Left lung (tissue), 14 donors: ENCODE measurements around the gene SIX4. TPM values are rescaled to one million over a fixed set of nuclear protein-coding genes. Genes with fewer than 3 reads are reported as not detected.

ENCODE experiments used
- ATAC-seq: fragments of 200-7000 bp; cut with Tn5 transposase; one replicate; pipeline ENCODE4 v1.9.1; 2020; ENCODE audit warnings: moderate library complexity
- DNase-seq, 4 donors: peaks; one replicate each; pipeline ENCODE4 v3.0.0-alpha.2; 2013 to 2020
- H3K27ac ChIP-seq, 2 donors: fragments of 200-600 bp; sonication (generic) in 1 of 2; one replicate each; pipeline versions ENCODE4 v1.5.0 to v1.8.0; 2020 to 2021
- H3K27me3 ChIP-seq, 2 donors: fragments of 200-600 bp; sonication (generic) in 1 of 2; one replicate each; pipeline versions ENCODE4 v1.5.0 to v1.8.0; 2020 to 2021
- H3K36me3 ChIP-seq, 2 donors: fragments of 200-600 bp; sonication (generic) in 1 of 2; one replicate each; pipeline versions ENCODE4 v1.5.0 to v1.8.0; 2020 to 2021
- H3K4me1 ChIP-seq, 2 donors: fragments of 200-600 bp; one replicate each; pipeline ENCODE4 v1.8.0; 2021
- H3K4me3 ChIP-seq, 2 donors: fragments of 200-600 bp; sonication (generic) in 1 of 2; one replicate each; pipeline versions ENCODE4 v1.5.0 to v1.8.0; 2020 to 2021; ENCODE audit warnings: mild to moderate bottlenecking in 1 of 2
- H3K9me3 ChIP-seq, 2 donors: fragments of 200-600 bp; sonication (generic) in 1 of 2; one replicate each; pipeline versions ENCODE4 v1.5.0 to v1.8.0; 2020 to 2021
- CTCF ChIP-seq, 2 donors: fragments of 200-600 bp; sonication (generic) in 1 of 2; IDR thresholded peaks; one replicate each; pipeline versions ENCODE4 v1.5.0 to v1.8.0; 2021; ENCODE audit warnings: antibody characterized with exemption in 2 of 2
- intact Hi-C, 2 donors: fragments of 100-400 bp; cut with DNase I; formaldehyde crosslinking; loops; one replicate each; pipeline versions ENCODE4 v1.11.2 to v1.14.2; 2022
- long read RNA-seq, 12 donors: library from polyadenylated mRNA in 2 of 12; unstranded in 2 of 12; transcript quantifications; one replicate each; pipeline ENCODE4 v2.0.0 and lab custom pipeline, GENCODE V29; 2019 to 2026
- polyA plus RNA-seq, 6 donors: library from polyadenylated mRNA; unstranded; fragments of 120-200 nt; gene quantifications; one replicate each; pipeline ENCODE4 v1.2.1, GENCODE V29; 2013; ENCODE audit not compliant: insufficient read length in 6 of 6
- total RNA-seq, 2 donors: library from RNA; stranded (reverse); fragmentation: NEBNext Ultra II Directional; extraction: Animal tissue kit (Norgen Biotek cat#: 25700); gene quantifications; one replicate each; pipeline ENCODE4 v1.2.1, GENCODE V29; 2021
- donor health status: DM: no; HTN: yes; CAD: no.
- donor health status: DM: no; HTN: no; CAD: no.

The SIX4 gene
- total RNA-seq (1 to 10 TPM; 1.9 to 3.6 TPM), polyA plus RNA-seq (1 to 10 TPM; 4.2 to 7.9 (median 5.4) TPM)
- long read RNA-seq, donor 1, partial matches to known transcripts: 67 of 68 reads
- long read RNA-seq, donor 1, other reads (novel, unspliced or antisense): 0 of 68 reads
- long read RNA-seq, donor 2, full-length matches to known transcripts: 4 of 4 reads
- long read RNA-seq, donor 2, partial matches to known transcripts: 0 of 4 reads
- long read RNA-seq, donor 2, other reads (novel, unspliced or antisense): 0 of 4 reads
- long read RNA-seq, donor 3: 0 reads
- long read RNA-seq, donor 4: 0 reads
- long read RNA-seq, donor 5, partial matches to known transcripts: 54 of 56 reads
- long read RNA-seq, donor 5, other reads (novel, unspliced or antisense): 0 of 56 reads
- long read RNA-seq, donor 6, partial matches to known transcripts: 66 of 84 reads
- long read RNA-seq, donor 6, other reads (novel, unspliced or antisense): 18 of 84 reads
- long read RNA-seq, donor 7, partial matches to known transcripts: 37 of 56 reads
- long read RNA-seq, donor 7, other reads (novel, unspliced or antisense): 19 of 56 reads
- long read RNA-seq, donor 8, full-length matches to known transcripts: 1 of 60 reads
- long read RNA-seq, donor 8, partial matches to known transcripts: 19 of 60 reads
- long read RNA-seq, donor 8, other reads (novel, unspliced or antisense): 40 of 60 reads
- long read RNA-seq, donor 9: 0 reads
- long read RNA-seq, donor 10: 0 reads
- long read RNA-seq, donor 11, partial matches to known transcripts: 34 of 43 reads
- long read RNA-seq, donor 11, other reads (novel, unspliced or antisense): 9 of 43 reads
- long read RNA-seq, donor 12, partial matches to known transcripts: 37 of 56 reads
- long read RNA-seq, donor 12, other reads (novel, unspliced or antisense): 19 of 56 reads

DNA sequence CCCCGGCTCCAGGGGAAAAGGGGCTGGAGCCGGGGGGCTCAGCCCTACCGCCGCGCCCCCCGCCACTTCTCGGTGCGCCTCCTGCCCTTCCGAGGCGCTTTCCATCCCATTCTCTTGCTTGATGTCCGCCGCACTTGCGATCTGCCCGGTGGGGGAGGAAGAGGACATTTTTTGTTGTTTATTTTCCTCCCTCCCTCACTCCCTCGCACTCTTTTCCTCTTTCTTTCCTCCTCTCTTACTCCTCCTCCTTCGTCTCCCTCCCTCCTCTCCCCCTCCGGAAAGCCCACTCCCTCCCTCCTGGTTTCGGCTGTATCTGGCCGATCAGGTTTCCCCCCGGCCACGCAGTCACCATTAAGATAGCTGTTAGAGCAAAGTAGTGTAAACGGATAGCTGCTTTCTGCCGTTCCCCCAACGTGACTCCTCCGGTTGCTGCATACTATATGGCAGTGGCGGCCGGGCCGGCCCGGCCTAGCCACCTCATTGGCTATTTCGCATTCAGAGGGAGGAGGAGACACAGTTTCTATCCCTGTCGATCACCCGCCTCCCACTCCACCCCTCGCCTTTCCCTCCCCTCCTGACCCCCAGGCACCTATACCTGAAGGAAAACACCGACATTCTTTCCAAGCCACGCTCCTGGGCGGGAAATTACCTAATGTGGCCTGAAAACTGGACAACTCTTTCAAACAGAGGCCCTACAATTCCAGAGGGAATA, at the start of gene SIX4:
TSS of gene SIX4 (minus strand) at position 445 of the 712 bp plus-strand sequence. CDS start at position 168, 277 bp downstream.
- Histone ChIP-seq H3K4me3 (peak within 1 kb of the TSS; percentile 55 to 66), H3K36me3 (no peaks in the 10 kb centered on the region), H3K27ac (peak within 1 kb of the TSS in 1 of 2 donors; percentile 53), H3K9me3 (no peaks in the 10 kb centered on the region), H3K27me3 (peaks cover 0 to 100% of the 10 kb centered on the region in 2 donors), H3K4me1 (peaks cover 0 to 32% of the 10 kb centered on the region in 2 donors)
- intact Hi-C loops: no loop called here
- DNase-seq (peak; percentile 48 to 83 (median 78)), ATAC-seq (peak; percentile 83)
- TF ChIP-seq CTCF (IDR thresholded peaks at IDR 0.05): no peak

DNA sequence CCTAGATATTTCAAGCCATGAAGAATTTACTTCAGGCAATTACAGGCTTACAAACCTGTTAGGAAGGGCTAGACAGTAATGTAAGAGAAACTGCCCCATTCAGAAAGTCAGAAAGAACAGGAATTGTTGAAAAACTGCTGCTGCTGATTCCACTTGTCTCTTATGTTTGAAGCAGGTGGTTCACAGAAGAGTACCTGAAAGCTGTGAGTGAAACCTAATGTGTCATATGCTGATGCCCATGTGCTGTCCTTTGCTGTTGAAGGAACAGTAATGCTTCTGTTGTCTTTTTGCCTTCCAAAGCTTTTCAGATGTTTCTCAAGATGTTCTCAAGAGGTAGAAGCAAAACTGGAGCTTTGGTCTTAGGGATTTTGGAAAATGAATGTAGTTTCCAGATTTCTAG, 49.4 kb upstream of the SIX4 start:
- Histone ChIP-seq H3K4me1 (no peaks in the 10 kb centered on the region), H3K27me3 (no peaks in the 10 kb centered on the region), H3K4me3 (no peak overlapping the region), H3K27ac (no peak overlapping the region), H3K36me3 (no peaks in the 10 kb centered on the region), H3K9me3 (no peaks in the 10 kb centered on the region)
- intact Hi-C loops: no loop called here
- TF ChIP-seq CTCF (IDR thresholded peaks at IDR 0.05): no peak
- no peak for ATAC-seq
- DNase-seq: no peak

DNA sequence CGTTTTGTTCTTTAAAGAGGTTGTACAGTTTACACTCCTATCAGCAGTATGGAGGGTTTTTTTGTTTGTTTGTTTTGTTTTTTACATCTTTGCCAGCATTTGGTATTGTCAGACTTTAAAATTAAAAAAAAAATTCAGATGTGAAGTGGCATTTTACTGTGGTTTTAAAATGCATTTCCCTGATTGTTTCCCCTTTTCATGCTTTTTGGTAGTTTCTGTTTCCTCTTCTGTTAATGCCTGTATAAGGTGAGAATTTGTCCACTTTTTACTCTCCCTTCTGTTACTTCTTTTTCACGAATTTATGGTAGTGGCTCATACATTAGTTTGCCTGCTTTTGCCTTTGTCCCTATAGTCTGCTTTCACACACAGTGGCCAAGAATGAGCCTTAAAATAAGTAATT, 47.0 kb upstream of the SIX4 start:
- no peak for TF ChIP-seq CTCF (IDR thresholded peaks at IDR 0.05)

DNA sequence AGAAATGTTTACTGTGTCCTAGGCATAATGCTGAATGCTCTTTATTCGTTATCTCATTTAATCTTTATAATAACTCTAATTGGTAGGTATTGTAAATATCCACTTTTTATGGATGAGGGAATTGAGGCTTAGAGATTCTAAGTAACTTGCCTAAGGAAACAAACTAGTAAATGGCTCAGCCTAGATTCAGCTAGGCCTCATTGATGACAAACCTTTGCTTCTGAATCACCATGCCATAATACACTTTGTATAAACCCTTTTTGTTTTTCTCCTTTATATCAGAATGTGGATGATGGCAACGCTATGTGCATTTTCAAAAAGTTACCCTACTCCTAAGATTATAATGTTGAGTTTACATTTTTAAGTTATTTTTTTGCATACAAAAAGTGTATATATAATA, 44.5 kb upstream of the SIX4 start:
- TF ChIP-seq CTCF (IDR thresholded peaks at IDR 0.05): no peak
- intact Hi-C loops: no loop called here
- no peak for ATAC-seq

More for the DNA sequence above, 47.0 kb upstream of the SIX4 start:
- H3K4me1 ChIP-seq: no peaks in the 10 kb centered on the region
- intact Hi-C loops: no loop called here
- DNase-seq (no peak), ATAC-seq (no peak)
- no peak overlapping the region for H3K4me3 ChIP-seq
- no peak overlapping the region for H3K27ac ChIP-seq
- H3K36me3 ChIP-seq: no peaks in the 10 kb centered on the region
- H3K9me3 ChIP-seq: no peaks in the 10 kb centered on the region
- H3K27me3 ChIP-seq: no peaks in the 10 kb centered on the region

More for the DNA sequence above, 44.5 kb upstream of the SIX4 start:
- Histone ChIP-seq H3K4me1 (no peaks in the 10 kb centered on the region), H3K4me3 (no peak overlapping the region), H3K36me3 (no peaks in the 10 kb centered on the region), H3K27ac (no peak overlapping the region), H3K9me3 (no peaks in the 10 kb centered on the region), H3K27me3 (no peaks in the 10 kb centered on the region)
- DNase-seq: no peak
